Measurements from ENCODE around the gene FAM9A.

GRCh38 chrX:8760021-8760420 is 41.2 kb downstream of the FAM9A start:
- TF ChIP-seq CTCF (IDR thresholded peaks at IDR 0.05) (no peak), EP300 (IDR thresholded peaks at IDR 0.05) (no peak)
